B cell (primary cell): ENCODE measurements around the gene TOM1L2. TPM values are rescaled to one million over a fixed set of nuclear protein-coding genes. Genes with fewer than 3 reads are reported as not detected.

Experiments used
- ATAC-seq: fragments of 200-7000 bp; cut with Tn5 transposase; one replicate; pipeline ENCODE4 v1.10.0; 2021; ENCODE audit warnings: low read depth, mild to moderate bottlenecking, moderate number of reproducible peaks, moderate library complexity
- CTCF ChIA-PET: fragments of 350-600 bp; sonication (Branson Sonifier 250); formaldehyde crosslinking; loops from one replicate; lab custom pipeline; 2021; ENCODE audit warnings: antibody characterized with exemption, inconsistent platforms; lab: Charles Lee
- POLR2A ChIA-PET: fragments of 350-600 bp; sonication (Branson Sonifier 250); formaldehyde crosslinking; loops from one replicate; lab custom pipeline; 2021; ENCODE audit warnings: antibody characterized with exemption; lab: Charles Lee
- DNase-seq: peaks from one replicate; pipeline ENCODE4 v3.0.0; 2013
- H2AFZ ChIP-seq: 2 replicates; pipeline ENCODE4 v1.6.1; 2012; ENCODE audit warnings: mild to moderate bottlenecking, low read depth, low read length; ENCODE audit not compliant: insufficient read depth, poor library complexity, severe bottlenecking
- H3K27ac ChIP-seq, 2 donors: 1 replicate in 1 of 2; 2 replicates in 1 of 2; pipeline ENCODE4 v1.5.1; 2012 to 2013; ENCODE audit warnings: low read length in 2 of 2, mild to moderate bottlenecking in 2 of 2, moderate library complexity in 1 of 2
- H3K27me3 ChIP-seq, 4 experiments: fragments of 200-600 bp in 1 of 4; sonication (generic) in 1 of 4; replicated peaks in 1 of 4; 1 replicate in 2 of 4; 2 replicates in 2 of 4; pipeline versions ENCODE4 v1.6.1 to v1.7.0; 2013 to 2016; ENCODE audit warnings: low read length in 3 of 4, mild to moderate bottlenecking in 2 of 4, mixed read lengths in 1 of 4, moderate library complexity in 1 of 4; ENCODE audit not compliant: insufficient read depth in 4 of 4, control insufficient read depth in 3 of 4; ENCODE audit errors: control extremely low read depth in 1 of 4
- H3K36me3 ChIP-seq, 2 experiments: replicated peaks in 1 of 2; 1 replicate in 1 of 2; 2 replicates in 1 of 2; pipeline versions ENCODE4 v1.6.1 to v1.7.1; 2013; ENCODE audit warnings: low read length in 1 of 2; ENCODE audit not compliant: insufficient read depth in 2 of 2, control insufficient read depth in 1 of 2; ENCODE audit errors: control extremely low read depth in 1 of 2, extremely low read depth in 1 of 2
- H3K4me1 ChIP-seq, 2 donors: fragments of 200-600 bp in 1 of 2; sonication (generic) in 1 of 2; 1 replicate in 1 of 2; 2 replicates in 1 of 2; pipeline versions ENCODE4 v1.5.1 to v1.6.1; 2013 to 2017; ENCODE audit warnings: low read length in 2 of 2; ENCODE audit not compliant: control insufficient read depth in 2 of 2, insufficient read depth in 2 of 2
- H3K4me2 ChIP-seq: replicated peaks from 2 replicates; pipeline ENCODE3; 2012; ENCODE audit warnings: mild to moderate bottlenecking, low read depth, low read length; ENCODE audit not compliant: poor library complexity, severe bottlenecking
- H3K4me3 ChIP-seq, 5 experiments: fragments of 200-600 bp in 1 of 5; sonication (generic) in 1 of 5; 1 replicate in 3 of 5; 2 replicates in 2 of 5; pipeline versions ENCODE4 v1.5.1 to v1.7.0; 2011 to 2016; ENCODE audit warnings: low read length in 4 of 5, mild to moderate bottlenecking in 4 of 5, low read depth in 2 of 5, control low read depth in 1 of 5, moderate library complexity in 1 of 5; ENCODE audit not compliant: insufficient read depth in 1 of 5; ENCODE audit errors: control extremely low read depth in 1 of 5, extremely low read depth in 1 of 5
- H3K79me2 ChIP-seq: fragments of 200-600 bp; sonication (generic); one replicate; pipeline ENCODE4 v1.6.0; 2016; ENCODE audit warnings: low read length; ENCODE audit not compliant: control insufficient read depth, insufficient read depth
- H3K9ac ChIP-seq: fragments of 200-600 bp; sonication (generic); 2 replicates; pipeline ENCODE4 v1.6.1; 2017; ENCODE audit warnings: mild to moderate bottlenecking, low read length, moderate library complexity
- H3K9me3 ChIP-seq, 3 donors: one replicate each; pipeline versions ENCODE4 v1.6.1 to v1.7.1; 2013; ENCODE audit warnings: low read length in 2 of 3; ENCODE audit not compliant: control insufficient read depth in 2 of 3, insufficient read depth in 1 of 3; ENCODE audit errors: control extremely low read depth in 1 of 3
- H4K20me1 ChIP-seq: 2 replicates; pipeline ENCODE4 v1.6.0; 2012; ENCODE audit warnings: mild to moderate bottlenecking, low read length; ENCODE audit not compliant: insufficient read depth, control insufficient read depth, poor library complexity, severe bottlenecking
- H3K27ac Mint-ChIP-seq: one replicate; pipeline ENCODE4 v1.8.0; 2021; ENCODE audit warnings: mixed read lengths
- H3K27me3 Mint-ChIP-seq: one replicate; pipeline ENCODE4 v1.8.0; 2021; ENCODE audit warnings: mixed read lengths
- H3K4me1 Mint-ChIP-seq: one replicate; pipeline ENCODE4 v1.8.0; 2021; ENCODE audit warnings: mixed read lengths
- H3K4me3 Mint-ChIP-seq: one replicate; pipeline ENCODE4 v1.8.0; 2021; ENCODE audit warnings: mixed read lengths
- H3K9me3 Mint-ChIP-seq: one replicate; pipeline ENCODE4 v1.8.0; 2022; ENCODE audit warnings: mixed read lengths; ENCODE audit not compliant: insufficient read depth
- EZH2 ChIP-seq: IDR thresholded peaks from 2 replicates; pipeline ENCODE4 v1.6.1; 2012; ENCODE audit warnings: borderline replicate concordance, low read depth, mild to moderate bottlenecking, moderate library complexity, low read length; ENCODE audit not compliant: insufficient read depth, poor library complexity, severe bottlenecking
- WGBS: methylation state at CpG from one replicate; pipeline ENCODE4 v1.1.5; 2013; ENCODE audit warnings: missing lambda C conversion rate; ENCODE audit not compliant: insufficient coverage; 5-methylcytosine and 5-hydroxymethylcytosine counted together
- intact Hi-C: fragments of 100-400 bp; cut with micrococcal nuclease; formaldehyde crosslinking; loops from one replicate; pipeline ENCODE4 v1.10.0; 2022
- polyA plus RNA-seq: library from polyadenylated mRNA; depleted of rRNA; stranded (reverse); fragments of >200 nt; gene quantifications from 2 replicates; pipeline ENCODE4 v1.2.3, GENCODE V29; 2012
- total RNA-seq, 2 donors: library from RNA; stranded (reverse); fragments of 120-200 nt in 1 of 2; gene quantifications; 1 replicate in 1 of 2; 2 replicates in 1 of 2; pipeline versions ENCODE4 v1.2.3 to v1.2.4, GENCODE V29; 2013 to 2022
- TF ChIP-seq, protein P1 (sequence below): fragments of 200-600 bp; IDR thresholded peaks from one replicate; pipeline ENCODE4 v1.8.0; 2022; ENCODE audit warnings: antibody characterized with exemption, mild to moderate bottlenecking

TOM1L2 gene
- total and polyA plus RNA-seq, 2 donors (not counting 1 experiment from before 2014, with no cell fraction given) = 25.1 to 29.7 TPM

DNA sequence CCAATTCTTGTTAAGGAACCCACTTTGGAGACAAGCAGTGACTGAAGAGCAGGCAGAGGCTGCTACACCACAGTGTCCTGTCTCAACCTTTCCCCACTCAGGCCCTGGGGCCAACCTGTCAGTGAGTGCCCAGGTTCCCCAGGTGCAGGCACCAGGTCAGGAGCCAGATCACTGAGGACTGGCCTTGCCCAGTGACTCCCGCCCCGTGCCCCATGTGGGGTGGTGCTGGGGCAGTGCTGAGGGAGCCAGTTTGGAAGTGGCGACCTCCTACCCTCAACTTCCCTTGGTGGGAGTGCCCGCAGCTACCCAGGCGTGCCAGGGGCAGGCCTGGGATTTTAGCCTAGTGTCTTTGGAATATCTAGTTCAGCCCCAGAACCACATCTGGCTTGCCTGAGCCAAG lies 164.8 kb downstream of the TOM1L2 start:
- no peaks in the 10 kb centered on the region for H3K27me3 Mint-ChIP-seq
- no peaks in the 10 kb centered on the region for H3K9me3 ChIP-seq
- H2AFZ ChIP-seq = no peak overlapping the region
- no peak overlapping the region for H3K4me3 ChIP-seq
- H3K27ac Mint-ChIP-seq = no peak overlapping the region
- H3K79me2 ChIP-seq = no peaks in the 10 kb centered on the region
- H3K4me3 Mint-ChIP-seq = no peak overlapping the region
- H3K4me1 Mint-ChIP-seq = peaks cover 7% of the 10 kb centered on the region
- H3K36me3 ChIP-seq = peaks cover 0 to 4% of the 10 kb centered on the region in 2 experiments
- no peak overlapping the region for H3K9ac ChIP-seq
- no peak for DNase-seq
- H3K9me3 Mint-ChIP-seq = no peaks in the 10 kb centered on the region
- CTCF ChIA-PET = interaction anchor here (0.6 to 2.1 kb wide), 3 partner anchors 23 to 269 kb away, joined by 3 to 6 read pairs (median 4); no protein-coding TSS in a partner anchor
- H3K4me2 ChIP-seq = no peak overlapping the region
- TF ChIP-seq EZH2 = no peak
- TF ChIP-seq, protein P1, sequence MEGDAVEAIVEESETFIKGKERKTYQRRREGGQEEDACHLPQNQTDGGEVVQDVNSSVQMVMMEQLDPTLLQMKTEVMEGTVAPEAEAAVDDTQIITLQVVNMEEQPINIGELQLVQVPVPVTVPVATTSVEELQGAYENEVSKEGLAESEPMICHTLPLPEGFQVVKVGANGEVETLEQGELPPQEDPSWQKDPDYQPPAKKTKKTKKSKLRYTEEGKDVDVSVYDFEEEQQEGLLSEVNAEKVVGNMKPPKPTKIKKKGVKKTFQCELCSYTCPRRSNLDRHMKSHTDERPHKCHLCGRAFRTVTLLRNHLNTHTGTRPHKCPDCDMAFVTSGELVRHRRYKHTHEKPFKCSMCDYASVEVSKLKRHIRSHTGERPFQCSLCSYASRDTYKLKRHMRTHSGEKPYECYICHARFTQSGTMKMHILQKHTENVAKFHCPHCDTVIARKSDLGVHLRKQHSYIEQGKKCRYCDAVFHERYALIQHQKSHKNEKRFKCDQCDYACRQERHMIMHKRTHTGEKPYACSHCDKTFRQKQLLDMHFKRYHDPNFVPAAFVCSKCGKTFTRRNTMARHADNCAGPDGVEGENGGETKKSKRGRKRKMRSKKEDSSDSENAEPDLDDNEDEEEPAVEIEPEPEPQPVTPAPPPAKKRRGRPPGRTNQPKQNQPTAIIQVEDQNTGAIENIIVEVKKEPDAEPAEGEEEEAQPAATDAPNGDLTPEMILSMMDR = no peak
- H3K4me1 ChIP-seq = peaks cover 0 to 8% of the 10 kb centered on the region in 2 donors
- no peaks in the 10 kb centered on the region for H3K27me3 ChIP-seq
- no peak for ATAC-seq
- intact Hi-C loops = no loop called here
- H3K27ac ChIP-seq = no peak overlapping the region
- WGBS = 96% methylated on average over 4 of the region's 5 CpGs
- H4K20me1 ChIP-seq = peaks cover 8% of the 10 kb centered on the region
- POLR2A ChIA-PET = no interaction called here

- no peak overlapping the region for H3K27ac Mint-ChIP-seq
- Histone ChIP-seq H3K4me3 (no peak overlapping the region), H3K27ac (no peak overlapping the region), H3K36me3 (no peaks in the 10 kb centered on the region), H3K4me1 (peaks cover 0 to 3% of the 10 kb centered on the region in 2 donors), H3K79me2 (no peaks in the 10 kb centered on the region), H2AFZ (no peak overlapping the region), H3K4me2 (no peak overlapping the region), H4K20me1 (peaks cover 2% of the 10 kb centered on the region), H3K9ac (no peak overlapping the region), H3K27me3 (no peaks in the 10 kb centered on the region), H3K9me3 (no peaks in the 10 kb centered on the region)
- POLR2A ChIA-PET = no interaction called here
- no peak overlapping the region for H3K4me3 Mint-ChIP-seq
- H3K9me3 Mint-ChIP-seq = no peaks in the 10 kb centered on the region
- no peak for TF ChIP-seq EZH2
- TF ChIP-seq, protein P1 = no peak
- CTCF ChIA-PET = interaction anchor here (1.0 to 1.4 kb wide), 2 partner anchors 14 to 55 kb away, joined by 3 read pairs; no protein-coding TSS in a partner anchor
- H3K4me1 Mint-ChIP-seq = peaks cover 3% of the 10 kb centered on the region
- DNase-seq (no peak), ATAC-seq (no peak)
- 97% methylated on average over 9 of the region's 17 CpGs for WGBS
- H3K27me3 Mint-ChIP-seq = no peaks in the 10 kb centered on the region
- intact Hi-C loops = no loop called here
These were observed 165.5 kb downstream of the TOM1L2 start for GRCh38 chr17:17806611-17807274.
